Measurements from ENCODE around the gene TMBIM4.

- TF ChIP-seq CTCF (conservative IDR thresholded peaks at IDR 0.05; ENCODE audit: low read depth, low read length): no peak
- TF ChIP-seq EZH2 (IDR thresholded peaks at IDR 0.05; ENCODE audit: low read length, unreplicated experiment): no peak
Observed at GRCh38 chr12:66113471-66113870, 56.3 kb downstream of the TMBIM4 start.

Measured in PC-3 (cell line).